Gastroesophageal sphincter (tissue), 4 donors: Measurements from ENCODE around the gene WDR11. TPM values are rescaled to one million over a fixed set of nuclear protein-coding genes. Genes with fewer than 3 reads are reported as not detected.

Experiments used
- ATAC-seq: fragments of 150-250 bp; one replicate; pipeline ENCODE4 v1.9.1; 2016; ENCODE audit warnings: mild to moderate bottlenecking, moderate library complexity
- H3K27ac ChIP-seq, 4 donors: fragments of 200-600 bp; sonication (generic) in 3 of 4; 1 replicate in 3 of 4; 2 replicates in 1 of 4; pipeline ENCODE4 v1.5.1; 2016 to 2019
- H3K27me3 ChIP-seq: fragments of 200-600 bp; sonication (generic); one replicate; pipeline ENCODE4 v1.5.1; 2019
- H3K36me3 ChIP-seq, 2 donors: fragments of 200-600 bp; sonication (generic); one replicate each; pipeline ENCODE4 v1.5.1; 2019; ENCODE audit warnings: control low read depth in 1 of 2
- H3K4me1 ChIP-seq, 3 donors: fragments of 200-600 bp; sonication (generic); 1 replicate in 2 of 3; 2 replicates in 1 of 3; pipeline ENCODE4 v1.5.1; 2016 to 2019; ENCODE audit warnings: control low read depth in 2 of 3
- H3K4me3 ChIP-seq, 2 donors: fragments of 200-600 bp; sonication (generic); one replicate each; pipeline ENCODE4 v1.5.1; 2019; ENCODE audit warnings: mild to moderate bottlenecking in 1 of 2, moderate library complexity in 1 of 2
- H3K9me3 ChIP-seq, 3 donors: fragments of 200-600 bp; sonication (generic); one replicate each; pipeline ENCODE4 v1.5.1; 2017 to 2019; ENCODE audit warnings: control low read depth in 2 of 3
- EP300 ChIP-seq: sonication (generic); formaldehyde crosslinking; IDR thresholded peaks from one replicate; pipeline ENCODE4 v1.6.1; 2017; ENCODE audit warnings: antibody characterized with exemption, mild to moderate bottlenecking
- POLR2A ChIP-seq, 2 donors: fragments of 450-650 bp; IDR thresholded peaks; one replicate each; pipeline ENCODE4 v1.6.1; 2017; ENCODE audit warnings: antibody characterized with exemption in 2 of 2, mild to moderate bottlenecking in 2 of 2, moderate library complexity in 1 of 2
- POLR2AphosphoS5 ChIP-seq: sonication (generic); formaldehyde crosslinking; IDR thresholded peaks from one replicate; pipeline ENCODE4 v1.6.1; 2017; ENCODE audit warnings: antibody characterized with exemption
- WGBS, 2 donors: methylation state at CpG; one replicate each; pipeline ENCODE4 v1.1.5; 2018; ENCODE audit warnings: low coverage in 1 of 2; 5-methylcytosine and 5-hydroxymethylcytosine counted together
- total RNA-seq, 4 donors: library from RNA; depleted of rRNA; stranded (reverse); fragments of >200 nt; gene quantifications; one replicate each; pipeline ENCODE4 v1.1.0, GENCODE V29; 2016
- TF ChIP-seq, protein P1 (sequence below), 4 experiments: fragments of 200-600 bp in 2 of 4; fragments of 450-650 bp in 2 of 4; sonication (generic) in 1 of 4; IDR thresholded peaks; one replicate each; pipeline ENCODE4 v1.5.1; 2017 to 2019; ENCODE audit warnings: antibody characterized with exemption in 4 of 4, mild to moderate bottlenecking in 2 of 4, moderate library complexity in 2 of 4

The WDR11 gene
- total RNA-seq, 4 donors from 2014 or later = 37.2 to 62.4 (median 42.8) TPM

DNA sequence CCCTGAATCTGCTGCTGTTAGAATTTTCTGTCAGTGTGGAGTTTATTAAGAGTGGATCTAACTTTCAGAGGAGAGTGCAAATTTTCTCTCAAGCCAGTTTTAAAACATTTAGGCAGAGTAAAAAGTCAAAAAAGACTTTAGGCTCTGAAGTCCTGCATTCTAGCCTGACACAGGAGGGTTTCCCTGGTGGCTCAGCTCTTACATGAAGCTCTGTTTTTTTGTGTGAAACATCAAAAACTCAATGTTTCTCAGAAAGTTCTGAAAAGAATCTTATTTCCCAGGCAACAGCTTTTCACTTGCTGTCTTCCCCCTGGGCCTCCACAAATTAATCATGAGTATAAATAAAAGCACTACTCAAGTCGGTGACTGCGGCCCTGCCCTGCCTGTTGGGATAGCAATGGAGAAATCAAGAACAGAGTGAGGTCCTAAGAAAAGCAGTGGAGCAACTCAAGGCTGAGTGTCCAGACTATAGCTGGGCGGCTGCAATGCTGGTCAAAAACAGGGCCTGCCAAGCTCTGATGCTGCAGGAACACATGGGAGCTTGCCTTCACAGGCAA lies 22.3 kb upstream of the WDR11 start:
- 66% methylated on average over 3 of the region's 3 CpGs; no CpG with 5 or more reads in 1 of the 2 donors for WGBS, 2 donors
- TF ChIP-seq POLR2AphosphoS5 (no peak), EP300 (no peak), POLR2A (IDR thresholded peaks at IDR 0.05) (no peak)
- TF ChIP-seq, protein P1, sequence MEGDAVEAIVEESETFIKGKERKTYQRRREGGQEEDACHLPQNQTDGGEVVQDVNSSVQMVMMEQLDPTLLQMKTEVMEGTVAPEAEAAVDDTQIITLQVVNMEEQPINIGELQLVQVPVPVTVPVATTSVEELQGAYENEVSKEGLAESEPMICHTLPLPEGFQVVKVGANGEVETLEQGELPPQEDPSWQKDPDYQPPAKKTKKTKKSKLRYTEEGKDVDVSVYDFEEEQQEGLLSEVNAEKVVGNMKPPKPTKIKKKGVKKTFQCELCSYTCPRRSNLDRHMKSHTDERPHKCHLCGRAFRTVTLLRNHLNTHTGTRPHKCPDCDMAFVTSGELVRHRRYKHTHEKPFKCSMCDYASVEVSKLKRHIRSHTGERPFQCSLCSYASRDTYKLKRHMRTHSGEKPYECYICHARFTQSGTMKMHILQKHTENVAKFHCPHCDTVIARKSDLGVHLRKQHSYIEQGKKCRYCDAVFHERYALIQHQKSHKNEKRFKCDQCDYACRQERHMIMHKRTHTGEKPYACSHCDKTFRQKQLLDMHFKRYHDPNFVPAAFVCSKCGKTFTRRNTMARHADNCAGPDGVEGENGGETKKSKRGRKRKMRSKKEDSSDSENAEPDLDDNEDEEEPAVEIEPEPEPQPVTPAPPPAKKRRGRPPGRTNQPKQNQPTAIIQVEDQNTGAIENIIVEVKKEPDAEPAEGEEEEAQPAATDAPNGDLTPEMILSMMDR (IDR thresholded peaks at IDR 0.05) = no peak

DNA sequence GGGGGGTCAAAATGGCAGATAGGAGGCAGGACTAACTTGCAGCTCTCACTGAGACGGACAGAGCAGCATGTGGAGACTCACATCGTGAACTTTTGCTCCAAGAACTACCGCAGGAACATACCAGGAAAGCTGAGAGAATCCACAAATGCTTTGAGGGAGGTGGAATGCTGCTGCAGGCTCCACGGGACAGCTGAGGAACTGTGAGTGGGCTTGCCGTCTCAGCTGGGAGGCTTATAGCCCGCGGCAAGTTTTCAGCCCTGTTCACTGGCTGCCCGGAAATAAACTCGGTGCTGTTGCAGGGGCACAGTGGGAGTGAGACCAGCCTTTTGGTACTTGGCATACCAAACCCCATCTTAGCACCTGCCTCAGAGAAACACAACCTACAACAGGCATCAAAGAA lies 19.1 kb upstream of the WDR11 start:
- 75% methylated on average over 8 of the region's 9 CpGs; no CpG with 5 or more reads in 1 of the 2 donors for WGBS, 2 donors
- no peak for ATAC-seq
- H3K27me3 ChIP-seq = no peaks in the 10 kb centered on the region
- TF ChIP-seq, protein P1 (IDR thresholded peaks at IDR 0.05) = no peak
- TF ChIP-seq POLR2AphosphoS5 (no peak), EP300 (no peak), POLR2A (IDR thresholded peaks at IDR 0.05) (no peak)
- H3K4me3 ChIP-seq = no peak overlapping the region
- H3K4me1 ChIP-seq = no peaks in the 10 kb centered on the region
- no peaks in the 10 kb centered on the region for H3K36me3 ChIP-seq
- H3K9me3 ChIP-seq = no peaks in the 10 kb centered on the region
- H3K27ac ChIP-seq = no peak overlapping the region

More for the DNA sequence above, 22.3 kb upstream of the WDR11 start:
- no peak for ATAC-seq
- Histone ChIP-seq H3K4me1 (no peaks in the 10 kb centered on the region), H3K4me3 (no peak overlapping the region), H3K36me3 (no peaks in the 10 kb centered on the region), H3K9me3 (no peaks in the 10 kb centered on the region), H3K27me3 (no peaks in the 10 kb centered on the region), H3K27ac (no peak overlapping the region)

DNA sequence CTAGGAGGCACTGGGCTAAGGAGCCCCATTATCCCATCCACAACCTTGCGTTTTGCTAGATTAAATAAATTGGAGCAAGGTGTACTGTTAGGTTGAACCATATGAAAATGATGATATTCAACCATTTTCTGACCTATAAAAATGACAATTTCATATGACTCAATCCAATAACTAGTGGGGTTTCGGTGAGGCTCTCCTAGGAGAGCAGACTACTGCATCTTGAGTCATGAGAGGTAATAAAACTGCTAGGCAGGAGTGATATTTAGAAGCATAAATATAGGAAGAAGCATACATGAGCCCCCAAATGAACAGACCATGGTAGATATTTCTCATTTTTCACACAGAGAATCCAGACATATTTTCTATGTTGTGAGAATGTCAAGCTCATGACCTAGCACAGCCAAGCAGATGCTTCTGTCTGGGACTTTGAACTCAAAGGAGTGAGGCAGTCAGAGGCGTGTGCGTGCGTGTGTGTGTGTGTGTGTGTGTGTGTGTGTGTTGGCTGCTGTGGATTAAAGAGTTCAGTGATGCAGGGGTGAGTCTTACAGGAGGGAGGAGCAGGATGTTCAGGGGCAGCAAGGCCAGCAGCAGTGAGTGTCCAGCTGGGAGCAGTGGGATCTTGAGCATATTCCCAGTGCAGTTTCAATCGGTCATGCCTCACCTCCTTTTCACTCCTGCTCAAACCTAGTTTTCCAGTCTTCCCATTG lies 17.8 kb upstream of the WDR11 start:
- WGBS, 2 donors = 58 to 97% methylated on average over 3 to 6 of the region's 6 CpGs
- Histone ChIP-seq H3K4me1 (no peaks in the 10 kb centered on the region), H3K36me3 (no peaks in the 10 kb centered on the region), H3K27ac (no peak overlapping the region), H3K9me3 (no peaks in the 10 kb centered on the region), H3K4me3 (no peak overlapping the region), H3K27me3 (no peaks in the 10 kb centered on the region)
- no peak for TF ChIP-seq POLR2AphosphoS5
- ATAC-seq = no peak

DNA sequence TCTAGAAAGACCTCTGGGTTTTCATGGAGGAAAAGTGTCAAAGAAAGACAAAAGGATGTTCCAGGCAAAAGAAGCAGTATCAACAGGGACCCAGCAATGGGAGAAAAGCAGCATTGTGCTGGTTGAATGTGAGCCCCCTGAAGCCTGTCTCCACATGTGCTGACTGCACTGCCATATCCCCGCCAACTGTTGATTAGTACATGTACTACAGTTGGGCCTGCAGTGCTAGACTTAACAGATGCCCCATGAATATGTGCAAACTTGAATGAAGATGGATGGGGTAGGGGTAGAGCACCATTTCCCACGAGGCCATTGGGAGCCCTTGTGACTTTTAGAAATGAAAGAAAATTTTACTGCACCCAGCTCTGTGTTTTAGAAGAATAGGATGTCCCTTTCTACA lies 15.6 kb upstream of the WDR11 start:
- no peak for ATAC-seq
- Histone ChIP-seq H3K4me1 (no peaks in the 10 kb centered on the region), H3K4me3 (no peak overlapping the region), H3K36me3 (no peaks in the 10 kb centered on the region), H3K9me3 (no peaks in the 10 kb centered on the region), H3K27me3 (no peaks in the 10 kb centered on the region), H3K27ac (no peak overlapping the region)
- WGBS, 2 donors = 55 to 70% methylated on average over 2 of the region's 2 CpGs
- TF ChIP-seq, protein P1 (IDR thresholded peaks at IDR 0.05) = no peak
- TF ChIP-seq POLR2A (IDR thresholded peaks at IDR 0.05) = no peak
- no peak for TF ChIP-seq EP300
- no peak for TF ChIP-seq POLR2AphosphoS5

DNA sequence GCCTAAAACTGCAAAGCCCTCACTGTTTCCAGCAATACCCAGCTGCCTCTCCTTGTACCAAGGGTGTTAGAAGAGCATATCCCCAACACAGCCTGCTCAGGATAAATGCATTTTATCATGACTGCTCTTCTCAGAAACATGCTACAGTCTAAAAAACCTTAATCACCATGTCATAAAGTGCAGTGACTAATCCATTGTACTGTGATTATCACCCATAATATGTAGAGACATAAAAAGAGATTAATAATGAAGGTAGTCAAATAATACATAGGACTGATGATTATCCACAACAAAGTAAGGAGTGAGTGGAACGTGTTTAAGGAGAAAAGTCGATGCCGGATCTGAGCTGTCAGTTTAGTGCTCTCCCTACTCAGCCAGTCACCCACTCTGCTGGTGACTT lies 12.2 kb upstream of the WDR11 start:
- Histone ChIP-seq H3K36me3 (no peaks in the 10 kb centered on the region), H3K27ac (no peak overlapping the region), H3K4me1 (no peaks in the 10 kb centered on the region), H3K9me3 (no peaks in the 10 kb centered on the region), H3K27me3 (no peaks in the 10 kb centered on the region), H3K4me3 (no peak overlapping the region)
- TF ChIP-seq, protein P1 (IDR thresholded peaks at IDR 0.05) = no peak
- TF ChIP-seq POLR2AphosphoS5 (no peak), EP300 (no peak), POLR2A (IDR thresholded peaks at IDR 0.05) (no peak)
- ATAC-seq = no peak
- 82 to 88% methylated on average over 3 of the region's 3 CpGs for WGBS, 2 donors
